HCEC 1CT (cell line): ENCODE data around the gene GPC3.
"Not testable (repeated sequence)": the region's sequence is repeated elsewhere in the genome, so short reads cannot be mapped to it uniquely, and the experiment has no call there.

Experiments used
- DNase-seq: peaks from one replicate; pipeline ENCODE4 v3.0.0-alpha.2; 2017

Gene GPC3

DNA sequence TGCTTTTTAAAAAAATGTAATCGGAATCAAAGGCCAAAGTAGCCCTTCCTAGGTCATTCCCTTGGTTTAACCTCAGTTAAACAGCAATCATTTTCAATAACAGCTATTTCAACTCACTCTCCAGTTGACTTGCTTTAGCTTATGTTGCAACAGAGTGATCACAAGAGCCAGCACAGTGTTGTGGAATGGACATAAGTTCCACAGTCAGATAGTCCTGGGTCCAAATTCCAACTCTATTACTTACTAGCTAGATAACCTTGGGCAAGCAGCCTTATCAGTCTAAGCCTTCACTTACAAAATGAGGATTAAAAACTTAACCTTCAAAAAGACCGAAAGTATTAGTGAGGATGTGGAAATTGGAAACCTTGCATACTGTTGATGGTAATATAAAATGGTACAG, 9.2 kb upstream of the GPC3 start:
- DNase-seq: no peak

DNA sequence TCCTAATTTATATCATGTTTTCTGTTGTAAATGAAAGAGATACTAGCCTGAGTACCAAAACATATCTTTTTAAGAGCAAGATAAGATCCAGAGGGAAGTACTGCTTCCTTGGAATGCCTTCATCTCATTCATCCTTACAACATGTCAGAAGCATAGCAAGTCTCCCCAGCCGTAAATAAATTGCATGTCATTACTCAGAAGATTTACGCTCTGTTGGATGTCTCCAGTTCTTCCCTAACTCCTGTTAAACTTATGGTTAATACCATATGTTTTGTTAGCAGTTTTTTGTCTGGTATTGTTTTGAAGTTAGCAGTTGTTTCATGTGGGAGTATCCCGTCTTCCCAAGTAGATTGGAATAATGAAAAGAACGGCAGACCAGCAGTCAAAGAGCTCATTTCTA, 7.5 kb upstream of the GPC3 start:
- DNase-seq: no peak

DNA sequence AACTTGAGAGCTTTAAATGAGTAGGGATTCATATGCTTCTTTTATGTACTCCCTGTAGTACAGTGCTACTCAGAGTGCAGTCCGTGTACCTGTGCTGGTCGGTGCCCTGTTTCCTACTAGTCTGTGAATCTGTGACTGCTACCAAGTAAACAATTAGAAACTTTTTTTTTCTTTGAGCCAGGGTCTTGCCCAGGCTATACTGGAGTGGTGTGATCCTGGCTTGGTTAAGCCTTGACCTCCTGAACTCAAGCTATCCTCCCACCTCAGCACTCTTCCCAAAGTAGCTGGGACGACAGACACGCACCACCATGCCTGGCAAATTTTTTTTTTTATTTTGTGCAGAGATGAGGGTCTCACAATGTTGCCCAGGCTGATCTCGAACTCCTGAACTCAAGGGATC, 6.4 kb upstream of the GPC3 start:
- DNase-seq: no peak

DNA sequence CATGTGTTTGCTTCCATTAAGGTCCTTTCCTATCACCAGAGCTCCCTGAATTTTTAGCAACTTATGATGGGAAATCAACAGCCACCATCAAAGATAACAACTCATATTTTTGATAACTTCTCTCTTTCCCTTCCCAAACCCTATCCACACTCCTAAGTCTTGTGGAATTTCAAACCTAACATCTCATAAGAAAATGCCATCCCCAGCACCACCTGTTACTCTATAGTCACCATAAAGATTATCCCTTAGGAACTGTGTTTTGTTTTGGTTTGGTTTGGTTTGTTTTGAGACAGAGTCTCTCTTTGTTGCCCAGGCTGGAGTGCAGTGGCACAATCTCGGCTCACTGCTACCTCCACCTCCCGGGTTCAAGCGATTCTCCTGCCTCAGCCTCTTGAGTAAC, 5.7 kb upstream of the GPC3 start:
- not testable (repeated sequence) for DNase-seq

DNA sequence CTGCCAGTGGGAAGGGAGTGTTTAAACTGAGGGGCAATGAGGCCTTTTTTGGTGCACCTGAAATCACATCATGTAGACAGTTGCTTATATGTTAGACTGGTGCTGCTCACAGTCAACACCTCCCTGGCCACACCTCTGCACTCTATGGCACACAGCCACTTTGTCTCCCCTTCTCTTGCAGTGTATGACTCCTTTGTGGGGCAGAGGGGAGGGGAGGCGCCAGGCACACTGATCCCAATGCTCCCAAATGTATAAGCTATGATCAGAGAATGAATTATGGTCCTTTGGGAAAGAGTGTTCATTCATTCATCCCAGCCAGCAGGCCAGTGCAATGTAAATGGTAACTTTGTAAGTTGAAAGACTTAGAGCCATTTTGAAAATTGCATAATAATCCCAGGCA, 4.6 kb upstream of the GPC3 start:
- DNase-seq: no peak

DNA sequence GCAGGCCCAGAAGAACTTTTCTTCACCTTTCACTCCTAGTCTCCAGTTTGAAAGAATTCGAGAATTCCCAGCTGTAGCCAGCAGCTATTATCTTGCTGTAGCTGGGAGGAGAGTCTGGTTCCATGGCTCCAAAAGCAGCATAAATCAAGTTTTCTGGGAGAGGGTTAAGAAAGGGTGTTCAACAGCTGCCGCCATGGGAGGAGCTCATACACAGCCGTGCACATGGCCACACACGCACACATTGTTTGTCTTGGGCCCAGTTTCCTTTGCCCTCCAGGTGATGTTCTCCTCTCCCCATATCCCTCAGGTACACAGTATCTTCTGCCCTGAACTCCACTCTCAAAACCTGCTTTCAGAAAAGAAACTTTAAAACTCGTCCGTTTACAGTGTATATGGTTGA, 4.1 kb upstream of the GPC3 start:
- DNase-seq: no peak

DNA sequence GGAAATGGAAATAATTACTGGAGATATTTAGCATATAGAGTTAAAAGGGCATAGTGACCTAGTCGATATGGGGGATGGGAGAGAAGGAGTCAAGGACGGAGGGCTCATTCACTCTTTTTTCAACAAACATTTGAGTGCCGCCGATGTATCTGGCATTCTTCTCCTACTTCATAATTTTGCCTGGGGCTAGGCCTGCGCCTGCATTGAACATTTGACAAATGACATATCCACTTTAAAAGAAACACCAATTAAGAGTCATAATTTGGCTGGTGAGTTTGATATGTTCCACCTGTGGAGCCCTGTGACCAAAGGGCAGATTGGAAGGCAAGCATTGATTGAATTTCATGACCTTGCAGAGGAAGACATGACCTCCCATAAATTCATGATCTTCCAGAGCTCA, 2.6 kb upstream of the GPC3 start:
- no peak for DNase-seq

DNA sequence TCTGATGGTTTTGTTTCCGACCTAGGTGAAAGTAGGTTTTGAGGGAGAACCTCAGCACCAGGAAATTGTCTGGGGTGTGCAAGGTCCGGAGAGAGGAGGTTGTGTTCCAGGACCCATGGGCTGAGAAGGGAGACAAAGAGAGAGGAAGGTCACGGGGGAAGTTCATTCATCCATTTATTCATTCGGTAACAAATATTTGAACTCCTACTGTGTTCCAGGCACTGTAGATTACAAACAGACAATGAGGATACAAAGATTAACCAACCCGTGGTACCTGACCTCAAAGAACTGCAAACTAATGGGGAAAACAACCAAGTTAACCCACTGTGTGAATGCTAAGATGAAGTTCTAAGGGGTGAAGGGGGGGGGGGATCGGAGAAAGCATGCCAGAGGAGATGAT, 1.8 kb upstream of the GPC3 start:
- DNase-seq: no peak

DNA sequence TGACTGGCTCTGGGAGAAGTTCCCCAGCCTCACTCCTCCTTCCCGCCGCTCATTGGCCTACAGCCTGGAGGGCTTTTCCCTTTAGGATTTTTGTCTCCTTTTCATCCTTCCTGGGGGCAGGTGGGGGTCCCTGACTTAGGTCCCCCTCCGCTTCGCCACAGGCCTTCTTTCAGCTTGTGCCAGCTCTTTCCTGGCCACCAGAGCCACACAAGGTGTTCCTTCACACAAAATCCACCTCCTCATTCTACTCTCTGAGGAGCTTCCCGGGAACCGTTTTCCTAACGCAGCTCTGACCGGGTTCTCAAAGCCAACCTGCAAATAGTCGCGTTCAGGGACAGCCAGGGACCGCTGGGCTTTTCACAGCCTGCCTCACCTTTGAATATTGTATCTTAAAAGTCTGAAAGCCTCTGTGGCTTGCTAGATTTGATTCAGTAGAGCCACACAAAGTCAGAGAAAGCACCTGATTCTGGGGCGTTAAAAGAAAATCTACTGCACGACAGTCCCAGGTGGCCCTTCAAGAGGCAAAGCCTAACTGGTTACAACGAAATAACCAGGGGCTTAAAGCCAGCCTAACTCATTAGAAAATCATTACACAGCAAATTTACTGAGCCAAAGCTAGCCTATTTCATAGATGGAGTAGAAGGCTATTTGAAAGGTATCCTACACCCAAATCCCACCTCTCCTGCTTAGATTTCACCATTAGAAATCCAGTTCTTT, 731 bp upstream of the GPC3 start:
- no peak for DNase-seq

DNA sequence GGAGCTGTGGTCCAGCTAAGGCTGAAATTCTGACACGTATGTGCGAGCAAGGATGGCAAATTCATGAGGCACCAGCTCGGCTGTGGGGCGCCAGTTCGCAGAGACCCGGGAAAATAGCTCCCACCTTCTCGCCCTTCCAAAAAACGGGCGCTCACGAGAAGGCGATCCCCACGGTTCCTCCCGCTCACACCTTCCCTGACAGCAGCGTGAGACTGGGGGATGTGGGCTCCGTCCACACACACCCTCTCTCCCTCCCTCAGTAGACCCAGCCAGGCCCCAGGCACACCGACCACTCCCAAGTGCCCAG, 584 bp downstream of the GPC3 start:
- no peak for DNase-seq

DNA sequence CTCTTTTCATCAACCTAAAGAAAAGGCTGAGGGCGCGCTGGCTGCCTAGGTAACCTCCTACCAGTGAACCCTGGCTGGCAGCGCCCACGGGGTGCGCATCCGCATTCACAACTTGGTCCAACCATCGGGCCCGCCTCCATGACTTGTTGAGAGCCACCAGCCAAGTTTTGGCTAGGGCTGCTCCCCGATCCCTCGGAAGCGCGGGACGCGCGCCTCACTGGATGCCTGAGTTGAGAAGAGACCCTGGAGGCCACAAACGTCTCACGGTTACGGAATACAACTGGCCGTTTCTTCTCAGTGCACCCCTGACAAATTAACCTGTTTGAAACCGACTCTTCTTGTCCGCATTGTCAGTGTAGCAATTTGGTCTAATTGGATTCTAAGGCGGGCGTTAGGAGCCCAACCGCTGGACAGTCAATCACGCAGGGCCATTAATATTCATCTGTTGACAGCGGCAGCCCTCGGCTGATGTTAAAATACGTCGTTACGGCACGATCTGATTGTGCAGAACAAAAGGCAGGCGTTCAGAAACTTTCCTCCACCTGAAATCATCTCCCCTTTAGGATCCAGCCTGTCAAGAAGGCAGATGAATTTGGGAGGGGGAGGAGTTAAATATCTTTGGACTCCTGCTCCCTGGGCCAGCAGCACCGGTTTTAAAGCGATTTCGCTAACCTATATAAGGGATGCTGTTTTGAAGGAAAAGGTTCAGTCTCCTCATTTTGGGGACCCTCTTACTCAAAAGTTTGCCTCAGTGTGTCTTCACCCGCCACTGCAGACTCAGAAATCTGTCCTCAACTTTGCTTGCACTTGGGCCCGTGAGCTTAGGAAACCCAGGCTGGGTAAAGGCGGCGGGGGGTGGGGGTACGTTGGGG, 1.2 kb downstream of the GPC3 start:
- DNase-seq: no peak

DNA sequence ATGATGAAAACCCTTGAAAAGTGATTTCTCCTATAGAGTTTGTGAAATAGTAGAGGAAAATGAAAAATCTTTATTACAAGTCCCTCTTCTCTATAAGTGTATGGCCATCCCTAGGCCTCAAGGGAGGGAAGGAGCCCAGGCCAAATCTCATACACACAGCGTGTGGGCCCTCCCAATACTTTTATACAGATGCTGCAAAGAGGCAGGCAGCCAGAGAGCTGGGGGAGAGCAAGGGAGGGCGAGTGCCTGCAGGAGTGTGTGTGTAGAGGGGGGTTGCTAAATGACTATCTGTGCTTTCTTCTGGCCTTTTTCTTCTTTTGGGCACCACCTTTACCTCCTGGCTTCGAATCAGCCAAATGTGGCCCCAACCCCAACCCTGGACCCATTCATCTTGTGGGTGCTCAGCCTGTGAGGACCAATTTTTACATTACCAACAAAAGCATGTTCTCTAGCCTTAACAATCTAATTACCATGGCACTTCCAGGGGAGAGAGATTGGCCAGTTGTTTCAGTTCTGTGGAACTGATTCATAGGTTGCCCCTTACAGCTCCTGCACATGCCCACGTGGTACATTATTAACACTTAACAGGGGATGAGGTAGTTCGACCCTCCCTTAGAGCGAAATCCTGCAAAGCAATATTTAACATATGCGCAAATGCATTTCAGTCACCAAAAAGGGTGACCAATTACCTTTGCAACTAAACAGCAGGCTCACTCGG, 2.0 kb downstream of the GPC3 start:
- no peak for DNase-seq

DNA sequence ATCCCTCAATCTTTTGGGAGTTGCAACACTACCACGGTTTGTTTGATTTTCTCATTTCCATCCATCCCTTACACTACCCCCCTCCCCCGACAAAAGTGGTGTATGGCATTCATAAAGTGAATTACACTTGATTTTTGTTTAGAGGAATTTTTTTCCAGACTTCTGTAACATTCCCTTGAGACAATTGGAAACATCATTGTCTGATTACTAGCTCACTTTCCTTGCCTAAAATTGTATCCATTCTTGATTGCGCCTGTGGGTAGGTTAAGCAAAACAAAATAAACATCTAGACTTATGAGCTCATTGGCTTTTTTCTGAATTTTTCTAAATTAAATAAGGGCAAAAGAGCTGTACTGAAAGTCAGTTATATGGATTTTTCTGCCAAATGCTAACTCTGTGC, 3.5 kb downstream of the GPC3 start:
- DNase-seq: no peak

DNA sequence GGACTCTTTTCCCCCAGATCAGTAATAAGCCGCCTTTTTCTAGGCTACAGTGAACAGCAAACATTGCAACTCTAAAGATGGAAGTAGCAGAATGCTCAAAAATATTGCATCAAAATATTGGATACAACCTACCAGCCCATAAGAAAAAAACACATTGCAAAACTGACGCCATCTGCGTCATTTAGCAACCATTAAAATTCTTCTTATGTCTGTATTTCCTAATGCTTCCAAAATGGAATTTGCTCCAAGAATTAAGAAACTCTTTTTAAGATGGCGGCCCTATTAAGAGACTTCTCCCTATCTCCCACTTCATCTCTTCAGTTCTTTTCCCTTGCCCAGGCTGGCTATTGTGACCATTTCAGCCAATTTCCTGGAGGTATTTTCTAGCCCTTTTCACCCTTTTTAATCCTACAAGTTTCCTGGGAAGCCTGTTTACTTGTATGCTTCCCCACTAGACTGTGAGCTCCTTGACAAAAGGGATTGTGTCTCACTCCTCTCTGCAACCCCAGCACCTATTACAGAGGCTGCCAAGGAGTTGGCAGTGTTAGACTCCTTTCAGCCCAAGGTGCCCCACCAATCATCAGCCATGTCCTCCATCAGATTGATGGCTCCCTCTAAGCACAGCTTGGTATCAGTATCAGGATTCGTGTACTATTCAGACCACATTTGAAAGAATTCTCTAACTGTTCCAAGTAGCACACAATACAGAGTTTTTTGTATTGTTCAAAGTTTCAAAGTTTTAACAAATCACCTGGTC, 4.4 kb downstream of the GPC3 start:
- DNase-seq: no peak

DNA sequence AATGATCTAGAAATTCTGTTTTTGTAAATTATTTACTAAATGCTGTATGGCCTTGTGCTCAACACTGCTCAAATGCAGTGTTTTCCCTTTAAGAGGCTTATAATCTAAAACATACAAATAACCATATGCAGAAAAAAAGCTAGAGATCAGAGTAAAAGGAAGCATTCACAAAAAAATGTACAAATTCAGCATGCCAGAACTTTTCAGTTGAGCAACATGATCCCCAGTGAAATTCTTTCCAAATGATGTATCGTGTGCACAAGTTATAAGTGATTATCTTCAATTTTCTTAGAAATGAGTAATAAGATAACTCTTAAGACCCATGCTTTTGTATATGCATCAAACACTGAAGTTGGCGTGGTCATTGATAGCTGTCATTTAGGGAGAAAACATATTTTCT, 5.0 kb downstream of the GPC3 start:
- DNase-seq: no peak

DNA sequence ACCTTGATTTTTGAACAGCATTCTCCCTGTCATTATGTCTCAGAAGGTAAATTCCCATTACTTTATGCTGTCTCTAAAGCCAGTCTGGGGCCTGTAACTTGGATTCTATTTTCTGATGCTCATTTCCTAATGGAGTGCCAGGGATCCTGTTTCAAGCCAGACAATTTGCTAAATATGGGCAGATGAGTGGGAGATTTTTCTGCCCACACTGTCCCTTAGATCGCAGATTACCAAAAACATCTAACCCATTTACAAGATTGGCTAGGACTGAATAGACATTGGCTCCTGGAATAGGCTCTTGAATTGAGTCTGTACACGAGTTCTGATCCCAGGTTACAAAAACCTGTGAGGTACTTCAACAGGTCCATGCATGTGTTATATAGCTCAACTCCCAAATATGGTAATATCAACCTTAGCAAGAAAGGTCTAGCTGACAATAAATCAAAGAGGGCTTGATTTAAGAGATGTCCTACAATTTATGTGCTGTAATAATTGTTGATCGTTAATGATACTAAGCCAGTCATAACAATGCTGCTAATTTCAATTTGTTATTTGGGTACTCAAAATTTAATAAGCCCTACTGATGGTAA, 5.7 kb downstream of the GPC3 start:
- no peak for DNase-seq

DNA sequence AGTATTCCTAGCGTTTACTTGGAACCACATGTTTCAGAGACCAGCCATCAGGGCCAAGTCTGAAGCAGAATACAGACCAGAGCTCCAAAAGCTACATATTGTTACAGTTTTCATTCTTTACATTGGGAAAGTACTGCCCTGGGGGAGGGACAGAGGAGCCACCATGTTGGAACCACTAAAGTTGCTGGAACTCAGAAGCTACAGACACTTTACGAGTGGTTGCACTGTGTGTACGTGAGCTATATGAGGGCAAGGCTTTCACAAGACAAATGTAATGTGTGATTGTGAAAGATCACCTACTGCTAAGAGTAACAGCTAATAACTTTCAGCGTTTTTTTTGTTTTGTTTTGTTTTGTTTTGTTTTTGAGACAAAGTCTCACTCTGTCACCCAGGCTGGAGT, 11.7 kb downstream of the GPC3 start:
- no peak for DNase-seq

DNA sequence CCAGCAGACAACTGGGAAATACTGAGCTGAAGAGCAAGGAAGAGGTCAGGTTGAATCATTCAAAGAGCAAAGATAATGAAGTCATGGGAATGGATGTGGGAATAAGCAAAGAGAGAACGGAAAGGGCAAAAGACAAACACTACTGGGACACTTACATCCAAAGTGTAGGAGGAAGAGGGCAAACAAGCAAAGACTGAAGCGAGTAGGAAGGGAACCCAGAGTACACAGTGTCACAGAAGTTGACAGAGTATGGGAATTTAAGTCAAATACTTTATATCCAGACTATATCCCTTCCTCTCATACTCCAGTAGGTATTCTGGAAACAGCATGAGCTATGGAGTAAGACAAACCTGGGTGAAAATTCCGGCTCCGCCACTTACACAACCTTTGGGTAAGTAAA, 12.5 kb downstream of the GPC3 start:
- DNase-seq: no peak

DNA sequence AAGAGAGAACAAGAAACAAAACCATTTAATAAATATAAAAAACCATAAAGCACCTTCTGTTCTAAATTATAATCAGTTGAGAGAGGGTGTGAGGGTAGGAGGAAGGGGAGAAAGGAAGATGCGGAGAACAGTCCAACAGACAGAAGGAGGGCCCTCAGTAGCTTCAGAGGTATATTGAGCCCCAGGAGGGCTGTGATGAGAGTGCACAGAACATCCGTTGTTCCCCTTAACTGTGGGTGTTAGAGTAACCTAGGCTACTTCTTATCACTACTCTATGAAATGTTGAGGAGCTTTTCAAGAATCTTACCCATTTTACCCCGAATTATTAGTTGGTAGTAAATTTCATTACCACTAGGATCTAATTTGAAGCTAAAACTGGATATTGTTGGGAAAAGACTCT, 13.8 kb downstream of the GPC3 start:
- no peak for DNase-seq

DNA sequence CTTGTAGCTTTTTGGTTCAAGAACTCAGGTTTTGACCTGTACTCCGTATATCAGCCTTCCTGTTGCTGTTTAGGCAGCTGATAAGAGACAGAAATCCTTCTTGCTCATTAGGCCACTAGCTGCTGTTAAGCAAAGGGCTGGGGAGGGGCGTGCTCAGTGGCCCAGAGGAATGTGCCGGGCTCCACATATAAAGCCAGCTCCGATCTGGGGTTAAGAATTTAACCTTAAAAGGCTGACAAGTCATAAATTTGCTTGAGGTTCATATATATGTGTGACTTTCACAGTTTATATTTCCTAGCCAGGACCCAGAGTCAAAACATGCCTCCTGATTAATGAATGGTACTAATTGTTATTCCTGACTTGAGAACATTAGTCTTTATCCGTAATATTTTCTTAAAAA, 15.3 kb downstream of the GPC3 start:
- DNase-seq: no peak

DNA sequence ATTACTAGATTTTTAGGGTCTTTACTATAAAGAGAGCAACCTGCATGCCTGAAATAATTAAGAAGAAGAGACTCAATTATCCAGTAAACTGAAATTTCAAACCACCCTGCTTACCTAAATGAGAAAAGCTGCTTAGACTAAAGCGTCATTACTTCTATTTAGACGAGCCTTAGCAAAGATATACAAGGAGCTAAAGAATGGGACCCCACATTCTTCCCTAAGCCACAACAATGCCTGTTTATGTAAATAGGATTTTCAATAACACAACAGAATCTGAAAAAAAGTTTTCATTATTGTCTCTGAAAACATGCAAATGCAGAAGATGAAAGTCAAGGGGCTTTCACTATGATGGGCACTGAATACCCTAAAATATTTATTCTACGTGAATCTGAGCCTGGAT, 16.2 kb downstream of the GPC3 start:
- no peak for DNase-seq

DNA sequence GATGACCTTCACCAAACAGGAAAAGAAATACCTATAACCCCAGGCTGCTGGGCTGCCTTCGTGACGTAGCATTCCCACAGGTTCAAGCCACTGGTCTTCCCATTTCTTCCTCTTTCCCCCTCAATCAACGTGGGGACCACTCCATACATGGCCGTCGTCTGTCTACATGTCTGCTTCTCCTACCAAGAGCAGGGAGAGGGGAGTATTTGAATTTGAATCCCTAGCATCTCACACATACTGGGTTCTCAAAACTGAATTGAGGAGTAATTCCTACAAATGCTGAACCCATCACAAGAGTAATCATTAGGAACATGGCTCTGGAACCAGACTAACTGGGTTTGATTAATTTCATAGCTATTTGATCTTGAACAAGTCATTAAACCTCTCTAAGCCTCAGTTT, 17.3 kb downstream of the GPC3 start:
- DNase-seq: no peak

DNA sequence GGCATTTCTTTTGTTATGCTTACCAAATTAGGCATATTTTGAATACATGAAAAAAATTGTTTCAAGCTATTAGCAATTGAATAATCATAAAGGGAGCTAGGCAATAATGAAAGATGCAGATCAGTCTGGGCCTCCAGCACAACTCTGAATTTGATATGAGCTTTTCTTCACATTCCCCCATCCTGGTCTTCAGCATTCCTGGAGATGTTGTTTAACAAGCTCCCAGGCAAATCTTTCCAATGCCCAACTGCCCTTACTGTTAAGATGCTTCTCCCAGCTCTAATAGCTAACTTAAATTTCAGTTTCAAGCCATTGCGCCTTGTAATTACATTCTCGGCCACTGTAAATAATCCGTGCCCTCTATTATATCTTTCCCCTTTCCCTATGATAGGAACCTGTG, 19.2 kb downstream of the GPC3 start:
- DNase-seq: no peak
